Measurements from ENCODE around the gene UBE2L3. TPM values are rescaled to one million over a fixed set of nuclear protein-coding genes. Genes with fewer than 3 reads are reported as not detected.
A peak's percentile ranks its signal among the peaks of the same experiment; 100 is the strongest.

Gene UBE2L3
- total RNA-seq, 4 donors from 2014 or later = 40.5 to 94.4 (median 60.0) TPM

GRCh38 chr22:21652010-21652546, 84.6 kb downstream of the UBE2L3 start:
- Histone ChIP-seq H3K36me3 (peaks cover 0 to 4% of the 10 kb centered on the region in 2 donors), H3K27me3 (peaks cover 44% of the 10 kb centered on the region), H3K4me3 (peak overlapping the region; percentile 55 to 65), H3K27ac (peak overlapping the region in 3 of 4 donors; percentile 48 to 58 (median 57)), H3K9me3 (no peaks in the 10 kb centered on the region), H3K4me1 (peaks cover 0 to 20% (median 11%) of the 10 kb centered on the region in 3 donors)
- ATAC-seq = peak; percentile 95
- TF ChIP-seq POLR2AphosphoS5 (IDR thresholded peaks at IDR 0.05) = no peak
- no peak for TF ChIP-seq EP300 (IDR thresholded peaks at IDR 0.05)
- no peak for TF ChIP-seq CTCF (IDR thresholded peaks at IDR 0.05)
- TF ChIP-seq POLR2A (IDR thresholded peaks at IDR 0.05) = no peak
- WGBS, 2 donors (ENCODE audit: low coverage in 1 of 2) = no CpG with 5 or more reads among the region's 44 CpGs

DNA sequence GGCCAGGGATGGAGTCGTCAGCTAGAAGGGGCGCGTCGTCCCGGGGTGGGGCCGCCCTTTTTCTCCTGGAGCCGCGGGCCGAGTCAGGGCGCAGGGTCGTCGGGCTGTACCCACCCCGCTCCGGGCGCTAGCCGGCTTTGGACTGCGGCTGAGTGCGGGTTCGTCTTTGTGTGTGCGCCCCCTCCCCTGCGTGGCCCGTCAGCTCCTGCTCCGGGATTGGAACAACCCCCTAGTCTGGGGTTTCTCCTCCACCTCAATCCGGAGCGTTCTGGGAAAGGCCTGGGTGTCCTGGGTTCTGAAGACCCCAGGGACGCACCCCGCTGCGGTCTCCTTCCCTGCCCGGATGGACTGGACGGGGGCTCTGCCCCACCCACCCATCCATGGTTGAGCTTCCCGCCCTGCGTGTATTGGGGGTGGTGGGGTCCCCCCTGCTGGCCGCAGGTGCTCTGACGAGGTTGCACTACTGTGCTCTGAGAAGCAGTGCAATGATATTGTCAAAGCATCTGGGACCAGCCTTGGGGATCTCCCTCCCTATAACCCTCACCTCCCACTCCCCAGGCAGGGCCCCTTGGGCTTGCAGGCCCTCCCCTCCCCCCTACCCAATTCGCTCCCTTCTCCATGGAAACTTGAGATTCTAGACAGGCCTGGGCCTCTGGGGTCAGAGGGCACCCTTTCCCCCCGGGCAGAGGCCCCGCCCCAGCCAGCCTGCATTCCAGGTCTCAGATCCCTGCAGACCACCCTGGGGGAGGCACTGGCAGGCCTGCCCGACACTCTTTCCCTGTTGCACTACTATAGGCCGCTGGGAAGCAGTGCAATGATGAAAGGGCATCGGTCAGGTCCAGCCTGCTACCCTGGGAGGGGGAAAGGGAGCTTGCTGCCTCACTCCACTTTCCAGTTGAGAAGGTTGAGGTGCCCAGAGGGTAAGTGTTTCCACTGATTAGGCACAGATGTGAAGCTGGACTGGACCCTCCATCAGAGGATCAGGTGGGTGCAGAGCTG, 85.3 kb downstream of the UBE2L3 start:
- H3K27me3 ChIP-seq = peaks cover 51% of the 10 kb centered on the region
- H3K9me3 ChIP-seq = no peaks in the 10 kb centered on the region
- no CpG with 5 or more reads among the region's 40 CpGs for WGBS, 2 donors (ENCODE audit: low coverage in 1 of 2)
- peaks cover 0 to 28% (median 11%) of the 10 kb centered on the region in 3 donors for H3K4me1 ChIP-seq
- H3K36me3 ChIP-seq = peaks cover 0 to 4% of the 10 kb centered on the region in 2 donors
- peak overlapping the region in 2 of 4 donors; percentile 57 to 58 for H3K27ac ChIP-seq
- ATAC-seq = no peak
- no peak for TF ChIP-seq EP300 (IDR thresholded peaks at IDR 0.05)
- TF ChIP-seq POLR2AphosphoS5 (IDR thresholded peaks at IDR 0.05) = no peak
- TF ChIP-seq CTCF (IDR thresholded peaks at IDR 0.05) = no peak
- TF ChIP-seq POLR2A (IDR thresholded peaks at IDR 0.05) = no peak
- H3K4me3 ChIP-seq = peak overlapping the region; percentile 55 to 65

- Histone ChIP-seq H3K9me3 (no peaks in the 10 kb centered on the region), H3K27me3 (peaks cover 80% of the 10 kb centered on the region), H3K36me3 (no peaks in the 10 kb centered on the region), H3K4me3 (peak overlapping the region in 1 of 2 donors; percentile 51), H3K27ac (peak overlapping the region in 1 of 4 donors; percentile 17), H3K4me1 (peaks cover 0 to 23% (median 3%) of the 10 kb centered on the region in 3 donors)
- TF ChIP-seq POLR2A (IDR thresholded peaks at IDR 0.05) (no peak), POLR2AphosphoS5 (IDR thresholded peaks at IDR 0.05) (no peak), EP300 (IDR thresholded peaks at IDR 0.05) (no peak), CTCF (IDR thresholded peaks at IDR 0.05) (no peak)
- 10 to 24% methylated on average over 7 to 17 of the region's 17 CpGs for WGBS, 2 donors (ENCODE audit: low coverage in 1 of 2)
- ATAC-seq = no peak
Observed at GRCh38 chr22:21657020-21657359, 89.5 kb downstream of the UBE2L3 start.

GRCh38 chr22:21657360-21658032, 90.0 kb downstream of the UBE2L3 start:
- H3K36me3 ChIP-seq = no peaks in the 10 kb centered on the region
- H3K27me3 ChIP-seq = peaks cover 79% of the 10 kb centered on the region
- H3K4me3 ChIP-seq = peak overlapping the region; percentile 25 to 51
- WGBS, 2 donors (ENCODE audit: low coverage in 1 of 2) = 1% methylated on average over 13 of the region's 79 CpGs; no CpG with 5 or more reads in 1 of the 2 donors
- TF ChIP-seq CTCF (IDR thresholded peaks at IDR 0.05) = no peak
- peak; percentile 13 to 15 for TF ChIP-seq POLR2A (IDR thresholded peaks at IDR 0.05)
- peak; percentile 75 for ATAC-seq
- H3K4me1 ChIP-seq = peaks cover 0 to 18% (median under 1%) of the 10 kb centered on the region in 3 donors
- H3K9me3 ChIP-seq = no peaks in the 10 kb centered on the region
- peak overlapping the region in 1 of 4 donors; percentile 17 for H3K27ac ChIP-seq

Data from gastroesophageal sphincter (tissue), 4 donors.